Measurements from ENCODE around the gene HEATR1. TPM values are rescaled to one million over a fixed set of nuclear protein-coding genes. Genes with fewer than 3 reads are reported as not detected.
"Not testable (repeated sequence)": the region's sequence is repeated elsewhere in the genome, so short reads cannot be mapped to it uniquely, and the experiment has no call there.

The HEATR1 gene
- 49.3 and 53.2 TPM in 2 replicates for total RNA-seq

GRCh38 chr1:236603991-236604904, at the start of gene HEATR1:
HEATR1 (minus strand) TSS chr1:236604516; CDS start chr1:236604095, 421 bp downstream.
- intact Hi-C loops (cut with micrococcal nuclease): loop anchor here (1.0 to 5.0 kb wide), 11 partner anchors 80 to 1100 kb away; partner anchors contain the start of genes ACTN2, B3GALNT2, GPR137B and MTR

- intact Hi-C loops (cut with micrococcal nuclease): no loop called here
Measured at GRCh38 chr1:236645016-236645680, 40.8 kb upstream of the HEATR1 start.

GRCh38 chr1:236642763-236643162, 38.4 kb upstream of the HEATR1 start:
- intact Hi-C loops (cut with micrococcal nuclease): no loop called here

- intact Hi-C loops (cut with micrococcal nuclease): no loop called here
Measured at GRCh38 chr1:236639686-236640085, 35.4 kb upstream of the HEATR1 start.

GRCh38 chr1:236638945-236639344, 34.6 kb upstream of the HEATR1 start:
- intact Hi-C loops (cut with micrococcal nuclease): no loop called here

GRCh38 chr1:236636017-236636416, 31.7 kb upstream of the HEATR1 start:
- intact Hi-C loops (cut with micrococcal nuclease): no loop called here

GRCh38 chr1:236627727-236628408, 23.6 kb upstream of the HEATR1 start:
- intact Hi-C loops (cut with micrococcal nuclease): no loop called here

GRCh38 chr1:236623371-236624166, 19.3 kb upstream of the HEATR1 start:
- intact Hi-C loops (cut with micrococcal nuclease): no loop called here

GRCh38 chr1:236622407-236622806, 18.1 kb upstream of the HEATR1 start:
- intact Hi-C loops (cut with micrococcal nuclease): no loop called here

GRCh38 chr1:236619398-236619797, 15.1 kb upstream of the HEATR1 start:
- intact Hi-C loops (cut with micrococcal nuclease): no loop called here

GRCh38 chr1:236618507-236618906, 14.2 kb upstream of the HEATR1 start:
- intact Hi-C loops (cut with micrococcal nuclease): no loop called here

- intact Hi-C loops (cut with micrococcal nuclease): no loop called here
Measured at GRCh38 chr1:236615399-236616148, 11.3 kb upstream of the HEATR1 start.

GRCh38 chr1:236612349-236612748, 8.0 kb upstream of the HEATR1 start:
- intact Hi-C loops (cut with micrococcal nuclease): loop anchor here (5.0 kb wide), 1 partner anchor 950 kb away; no protein-coding TSS in a partner anchor

- intact Hi-C loops (cut with micrococcal nuclease): no loop called here
Measured at GRCh38 chr1:236608930-236609726, 4.8 kb upstream of the HEATR1 start.

GRCh38 chr1:236607597-236607996, 3.3 kb upstream of the HEATR1 start:
- intact Hi-C loops (cut with micrococcal nuclease): not testable (repeated sequence)

GRCh38 chr1:236604905-236605806, 840 bp upstream of the HEATR1 start:
- intact Hi-C loops (cut with micrococcal nuclease): loop anchor here (1.0 to 5.0 kb wide), 11 partner anchors 81 to 1101 kb away; partner anchors contain the start of genes ACTN2, B3GALNT2, GPR137B and MTR

GRCh38 chr1:236602171-236602570, 2.1 kb downstream of the HEATR1 start:
- intact Hi-C loops (cut with micrococcal nuclease): loop anchor here (5.0 kb wide), 2 partner anchors 85 to 460 kb away; partner anchors contain the start of genes ACTN2 and GPR137B

GRCh38 chr1:236590553-236591150, 13.7 kb downstream of the HEATR1 start:
- intact Hi-C loops (cut with micrococcal nuclease): no loop called here

All from T-helper 1 cell treated with Interleukin-12 subunit alpha and Interleukin-12 subunit beta and Interleukin-4 antibody, amounts not matched to agents 30 ng/mL and 1 ng/mL, for 36 hours (primary cell).